Measurements from ENCODE around the gene TMEM259.

Gene TMEM259

DNA sequence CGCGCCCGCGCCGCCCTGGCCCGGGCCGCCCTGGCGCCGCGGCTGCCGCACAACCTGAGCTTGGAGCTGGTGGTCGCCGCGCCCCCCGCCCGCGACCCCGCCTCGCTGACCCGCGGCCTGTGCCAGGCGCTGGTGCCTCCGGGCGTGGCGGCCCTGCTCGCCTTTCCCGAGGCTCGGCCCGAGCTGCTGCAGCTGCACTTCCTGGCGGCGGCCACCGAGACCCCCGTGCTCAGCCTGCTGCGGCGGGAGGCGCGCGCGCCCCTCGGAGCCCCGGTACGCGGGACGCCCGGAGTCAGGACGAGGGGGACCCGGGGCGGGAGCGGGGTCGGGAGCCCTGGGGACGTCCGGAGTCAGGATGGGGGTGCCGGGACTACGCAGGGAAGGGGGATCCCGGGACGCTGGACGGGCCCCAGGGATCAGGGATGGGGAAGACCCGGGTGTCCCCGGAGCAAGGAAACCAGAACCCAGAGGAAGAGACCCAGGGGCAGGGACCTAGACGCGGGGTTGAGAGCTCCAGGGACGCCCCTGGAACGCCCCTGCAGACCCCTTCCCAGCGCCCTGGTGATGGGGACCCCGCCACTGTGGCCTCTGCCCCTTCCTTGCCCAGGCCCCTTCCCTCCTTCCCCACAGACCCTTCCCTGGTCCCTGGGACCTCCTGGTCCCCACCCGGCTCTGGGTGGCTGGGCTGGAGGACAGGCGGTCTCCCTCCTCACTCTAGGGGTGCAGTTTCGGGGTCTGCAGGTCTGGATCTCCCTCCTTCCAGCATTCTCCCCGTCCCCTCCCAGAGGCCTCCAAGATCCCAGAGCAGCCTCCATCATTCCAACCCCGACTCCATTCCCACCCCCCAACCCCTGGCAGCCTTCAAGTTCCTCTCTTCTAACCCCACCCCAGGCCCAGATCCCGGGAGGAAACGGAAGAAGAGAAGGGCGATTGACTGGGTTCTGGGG lies 20.1 kb downstream of the TMEM259 start:
- no peak for DNase-seq

DNA sequence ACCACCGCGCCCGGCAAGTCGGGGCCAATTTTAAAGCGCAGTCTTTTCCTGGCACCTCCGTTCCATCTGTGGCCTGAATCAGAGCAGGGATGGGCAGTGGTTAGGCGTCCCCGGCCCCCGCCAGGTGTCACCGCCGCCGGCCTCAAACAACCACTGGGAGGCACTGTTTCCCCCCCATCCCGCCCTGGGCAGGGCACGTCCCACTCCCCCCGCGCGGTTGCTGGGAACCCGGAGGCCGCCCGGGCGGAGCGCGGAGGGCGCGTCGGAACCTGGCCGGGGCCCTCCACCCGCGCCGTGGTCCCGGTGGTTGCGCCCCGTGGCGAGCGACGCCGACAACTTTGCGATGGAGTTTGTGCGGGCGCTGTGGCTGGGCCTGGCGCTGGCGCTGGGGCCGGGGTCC lies 20.8 kb downstream of the TMEM259 start, which contains the start of gene GRIN3B:
Gene GRIN3B (plus strand): TSS at position 325 of the 400 bp plus-strand sequence. CDS start 19 bp downstream, at position 344.
- DNase-seq, result no peak

DNA sequence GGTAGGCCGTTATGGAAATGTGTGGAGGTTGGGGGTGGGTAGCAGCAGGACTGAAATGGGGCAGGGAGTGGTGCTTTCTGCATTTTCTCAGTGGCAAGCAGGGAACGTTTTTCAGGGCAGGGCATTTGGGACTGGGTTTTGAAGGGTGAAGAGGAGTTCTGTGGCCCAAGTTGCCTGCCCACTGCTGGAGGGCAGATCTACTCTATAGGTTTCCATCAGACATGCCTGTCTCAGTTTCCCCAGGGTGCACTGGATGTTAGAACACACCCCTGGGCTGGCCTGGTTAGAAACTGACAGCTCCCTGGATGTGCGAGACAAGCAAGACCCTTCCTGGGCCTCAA lies 21.6 kb downstream of the TMEM259 start:
- no peak for DNase-seq

DNA sequence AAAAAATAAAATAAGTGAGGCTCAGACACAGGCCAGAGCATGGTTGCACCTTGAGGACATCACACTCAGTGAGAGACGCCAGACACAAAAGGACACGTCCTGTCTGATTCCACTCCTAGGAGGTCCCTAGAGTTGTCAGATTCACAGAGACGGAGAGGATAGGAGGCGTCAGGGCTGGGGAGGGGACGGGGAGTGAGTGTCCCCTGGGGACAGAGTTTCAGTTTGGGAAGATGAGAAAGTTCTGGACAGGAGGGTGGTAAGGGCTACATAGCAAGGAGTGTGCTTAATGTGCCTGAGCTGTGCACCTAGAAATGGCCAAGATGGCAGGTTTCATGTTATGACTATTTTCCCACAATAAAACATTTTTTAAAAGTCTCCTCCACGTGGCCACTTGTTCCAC lies 22.9 kb downstream of the TMEM259 start:
- no peak for DNase-seq

DNA sequence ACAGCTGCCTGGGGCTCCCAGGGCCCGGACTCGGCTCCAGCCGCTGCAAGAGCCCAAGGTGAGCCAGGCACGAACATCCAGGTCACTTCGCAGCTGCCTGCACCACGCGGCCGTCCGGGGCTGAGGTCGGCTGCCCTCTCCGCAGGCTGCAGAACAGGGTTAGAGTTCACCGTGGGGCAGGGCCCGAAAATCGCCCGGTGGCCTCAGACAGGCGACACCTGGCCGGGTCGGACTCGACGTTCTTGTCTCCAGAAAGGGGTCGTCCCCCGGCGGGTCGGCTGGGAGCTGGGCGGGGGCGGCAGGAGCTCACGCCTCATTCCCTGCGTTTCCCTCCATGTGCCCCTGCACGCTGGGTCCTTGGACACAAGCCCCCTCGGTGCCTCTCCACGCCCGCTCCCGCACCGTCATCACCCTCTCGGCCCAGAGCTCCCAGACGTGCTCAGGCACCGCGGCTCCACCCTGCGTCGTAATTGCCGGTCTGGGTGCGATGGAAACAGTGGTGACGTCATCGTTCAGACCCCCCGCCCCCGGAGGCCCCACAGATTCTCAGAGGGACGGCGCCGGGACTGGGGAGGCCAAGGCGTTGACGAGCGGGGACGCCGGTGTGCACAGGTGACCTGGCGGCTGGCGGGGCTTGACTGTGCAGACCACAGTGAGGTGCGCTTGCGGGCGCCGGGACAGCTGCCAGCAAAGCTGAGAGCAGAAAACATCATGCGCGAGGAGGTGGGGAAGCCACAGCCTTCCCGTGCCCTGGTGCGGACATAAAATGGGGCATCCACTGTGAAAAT lies 24.7 kb downstream of the TMEM259 start:
- peak; percentile 31 for DNase-seq

GRCh38 chr19:995051-995827 lies 25.7 kb downstream of the TMEM259 start:
- peak; percentile 47 for DNase-seq

DNA sequence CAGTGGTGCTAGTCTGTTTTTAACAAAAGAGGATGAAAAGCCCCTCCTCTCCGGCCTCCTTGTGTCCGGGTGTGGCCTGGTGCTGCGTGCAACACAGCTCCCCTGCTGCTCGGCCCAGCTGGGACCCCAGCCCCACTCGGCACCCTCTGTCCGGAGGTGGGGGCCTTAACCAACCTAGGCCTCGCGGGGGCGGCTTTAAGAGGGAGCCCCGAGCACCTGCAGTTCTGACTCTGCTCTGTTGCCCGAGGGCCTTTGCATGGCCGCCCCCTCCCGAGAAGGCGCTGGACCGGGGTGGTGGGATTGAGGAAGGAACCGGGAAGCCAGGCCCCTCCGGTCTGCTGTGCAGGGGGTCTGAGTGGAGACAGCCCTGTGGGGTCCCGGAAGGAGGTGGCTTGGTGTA lies 26.4 kb downstream of the TMEM259 start:
- no peak for DNase-seq

- no peak for DNase-seq
Observed at GRCh38 chr19:993831-994393, 27.0 kb downstream of the TMEM259 start.

DNA sequence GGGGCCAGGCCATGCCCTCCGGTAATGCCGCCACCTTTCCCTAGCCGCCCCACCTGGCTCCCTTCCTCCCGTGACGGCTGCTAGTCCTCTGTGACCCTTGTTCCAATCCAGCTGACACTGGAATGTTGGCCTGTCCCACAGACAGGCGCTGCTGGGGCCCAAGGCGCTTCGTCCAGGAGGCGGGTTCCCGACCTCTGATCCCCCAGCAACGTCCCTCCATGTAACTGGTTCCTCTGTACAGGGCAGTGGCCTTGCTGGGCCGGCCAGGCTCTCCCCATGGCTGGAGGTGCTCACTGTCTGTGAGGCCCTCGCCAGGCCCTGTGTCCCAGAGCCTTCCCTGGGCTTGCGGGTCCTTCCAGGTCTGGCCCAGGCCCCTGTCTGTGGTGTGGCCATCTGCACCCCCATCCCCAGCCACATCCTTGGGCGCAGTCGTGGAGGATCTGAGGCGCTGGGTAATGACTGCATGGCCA lies 27.5 kb downstream of the TMEM259 start:
- no peak for DNase-seq

DNA sequence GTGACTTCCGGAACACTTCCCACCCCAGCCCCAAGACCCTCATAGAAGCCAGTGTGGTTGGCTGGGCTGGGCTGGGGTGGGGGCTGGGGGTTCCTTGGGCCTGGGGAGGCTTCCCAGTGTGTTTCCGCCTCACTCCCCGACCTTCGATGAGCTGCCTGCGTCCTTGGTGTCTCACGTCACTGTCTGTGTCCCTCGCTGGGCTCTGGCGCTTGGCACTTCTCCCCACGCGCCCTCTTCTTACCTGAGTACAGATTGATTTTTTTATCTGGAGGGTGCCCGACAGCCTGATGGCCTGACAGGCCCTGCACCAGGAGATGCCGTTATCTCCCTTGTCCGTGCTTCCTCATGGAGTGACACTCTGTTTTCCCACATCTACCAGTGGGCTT lies 28.3 kb downstream of the TMEM259 start:
- no peak for DNase-seq

GRCh38 chr19:991932-992669 lies 28.8 kb downstream of the TMEM259 start:
- no peak for DNase-seq

DNA sequence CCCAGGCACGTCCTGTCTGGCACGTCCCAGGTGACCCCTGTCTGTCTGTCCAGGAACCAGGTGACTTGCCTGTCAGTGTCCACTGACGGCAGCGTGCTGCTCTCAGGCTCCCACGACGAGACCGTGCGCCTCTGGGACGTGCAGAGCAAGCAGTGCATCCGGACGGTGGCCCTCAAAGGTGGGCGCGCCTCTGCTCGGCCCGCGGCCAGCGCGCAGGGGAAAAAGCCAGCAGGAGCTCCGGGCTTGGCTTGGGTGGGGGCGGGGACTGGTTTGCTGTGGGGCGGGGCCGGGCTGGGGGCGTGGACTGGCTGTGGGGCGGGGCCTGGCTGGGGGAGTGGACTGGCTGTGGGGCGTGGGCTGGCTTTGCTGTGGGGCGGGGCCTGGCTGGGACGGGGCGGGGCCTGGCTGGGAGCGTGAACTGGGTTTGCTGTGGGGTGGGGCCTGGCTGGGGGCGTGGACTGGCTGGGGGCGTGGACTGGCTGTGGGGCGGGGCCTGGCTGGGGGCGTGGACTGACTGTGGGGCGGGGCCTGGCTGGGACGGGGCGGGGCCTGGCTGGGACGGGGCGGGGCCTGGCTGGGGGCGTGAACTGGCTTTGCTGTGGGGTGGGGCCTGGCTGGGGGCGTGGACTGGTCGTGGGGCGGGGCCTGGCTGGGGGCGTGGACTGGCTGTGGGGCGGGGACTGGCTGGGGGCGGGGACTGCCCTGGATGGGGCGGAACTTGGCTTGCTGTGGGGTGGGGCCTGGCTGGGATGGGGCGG lies 29.6 kb downstream of the TMEM259 start:
- no peak for DNase-seq

DNA sequence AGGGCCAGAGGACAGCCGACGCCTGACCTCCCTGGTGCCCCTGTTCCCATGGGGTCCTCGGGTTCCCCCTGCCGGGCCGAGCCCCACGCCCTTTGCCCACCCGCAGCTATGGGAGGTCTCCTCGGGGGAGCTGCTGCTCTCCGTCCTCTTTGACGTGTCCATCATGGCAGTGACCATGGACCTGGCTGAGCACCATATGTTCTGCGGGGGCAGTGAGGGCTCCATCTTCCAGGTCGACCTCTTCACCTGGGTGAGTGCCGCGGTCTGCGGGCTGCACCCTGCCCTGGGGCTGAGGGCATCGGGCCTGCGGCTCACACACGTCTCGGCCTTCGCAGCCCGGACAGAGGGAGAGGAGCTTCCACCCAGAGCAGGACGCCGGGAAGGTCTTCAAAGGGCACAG lies 30.2 kb downstream of the TMEM259 start:
- DNase-seq, result no peak

- DNase-seq, result no peak
Observed at GRCh38 chr19:990119-990571, 30.8 kb downstream of the TMEM259 start.

DNA sequence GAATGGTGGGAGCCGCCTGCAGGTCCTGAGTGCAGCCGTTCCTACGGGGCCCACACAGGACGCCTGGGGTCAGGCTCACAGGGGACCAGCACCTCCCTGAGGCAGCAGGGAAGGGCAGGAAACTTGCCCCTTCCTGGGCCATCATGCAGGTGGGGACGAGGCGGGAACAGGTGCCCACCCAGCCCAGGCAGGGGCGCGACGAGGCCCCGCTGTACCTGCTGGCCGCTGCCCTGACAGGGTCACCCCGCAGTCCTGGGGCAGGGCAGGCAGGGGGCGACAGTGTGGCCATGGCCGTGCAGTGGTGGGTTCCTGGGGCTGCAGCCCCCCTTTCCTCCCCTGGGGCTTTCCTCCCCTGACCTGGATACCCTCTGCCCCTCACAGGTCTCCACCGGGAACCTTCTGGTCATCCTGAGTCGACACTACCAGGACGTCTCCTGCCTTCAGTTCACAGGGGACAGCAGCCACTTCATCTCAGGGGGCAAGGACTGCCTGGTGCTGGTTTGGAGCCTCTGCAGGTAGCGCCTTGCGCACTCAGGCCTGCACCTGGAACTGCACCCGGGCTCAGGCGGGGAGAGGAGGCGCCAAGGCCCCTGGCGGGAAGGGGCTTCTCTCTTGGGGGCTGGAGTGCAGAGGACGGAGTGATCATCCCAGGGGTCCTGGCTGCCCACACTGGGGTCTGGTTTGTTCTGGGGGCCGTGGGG lies 31.4 kb downstream of the TMEM259 start:
- DNase-seq, result no peak

DNA sequence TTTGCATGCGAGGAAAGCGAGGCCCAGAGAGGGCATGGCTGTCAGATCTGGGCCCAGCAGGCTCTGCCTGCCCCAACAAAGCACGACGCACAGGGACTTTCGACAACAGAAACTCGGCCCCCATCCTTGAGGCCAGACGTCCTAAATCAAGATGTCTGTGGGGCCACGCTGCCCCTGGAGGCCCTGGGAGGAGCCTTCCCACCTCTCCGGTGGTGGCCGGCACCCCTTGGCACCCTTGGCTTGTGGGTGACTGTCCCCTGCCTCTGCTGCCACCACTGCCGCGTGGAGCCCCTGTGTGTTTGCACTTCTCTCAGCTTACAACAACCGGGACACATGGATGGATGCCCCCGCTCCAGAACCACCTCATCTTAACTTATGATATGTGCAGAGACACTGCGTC lies 32.4 kb downstream of the TMEM259 start:
- DNase-seq, result no peak

DNA sequence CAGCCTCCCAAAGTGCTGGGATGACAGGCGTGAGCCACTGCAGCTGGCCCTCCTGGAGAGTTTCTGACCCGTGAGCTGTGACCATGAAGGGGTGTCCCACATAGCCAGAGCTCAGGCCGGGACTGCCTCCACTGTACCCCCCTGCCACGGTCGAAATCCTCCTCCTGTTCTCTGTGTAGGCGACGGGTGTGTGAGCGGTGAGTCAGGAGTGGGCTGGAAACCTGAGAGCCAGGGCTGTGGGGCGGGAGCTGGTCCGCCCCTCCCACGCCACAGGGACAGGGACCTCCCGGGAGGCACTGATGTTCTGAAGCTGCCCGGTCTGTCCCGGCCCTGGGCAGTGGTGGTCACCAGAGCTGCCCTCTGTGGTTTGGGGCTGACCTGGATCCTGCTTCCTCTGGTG lies 32.8 kb downstream of the TMEM259 start:
- DNase-seq, result no peak

GRCh38 chr19:986083-986482 lies 34.8 kb downstream of the TMEM259 start:
- no peak for DNase-seq

- peak; percentile 53 for DNase-seq
Observed at GRCh38 chr19:984165-984967, 36.6 kb downstream of the TMEM259 start, which contains the start of gene WDR18. Gene WDR18 (plus strand): TSS chr19:984345. CDS start chr19:984354, 9 bp downstream.
